Liver (tissue), 9 donors: ENCODE measurements around the gene STX10. TPM values are rescaled to one million over a fixed set of nuclear protein-coding genes. Genes with fewer than 3 reads are reported as not detected.

Experiments
- DNase-seq: peaks from one replicate; pipeline ENCODE4 v3.0.0-alpha.2; 2017; ENCODE audit warnings: low spot score
- H3K27ac ChIP-seq, 2 donors: one replicate each; pipeline ENCODE4 v1.7.0; 2013; ENCODE audit warnings: inconsistent platforms in 2 of 2, low read length in 2 of 2, control low read depth in 1 of 2, low read depth in 1 of 2, mild to moderate bottlenecking in 1 of 2
- H3K27me3 ChIP-seq, 4 donors: one replicate each; pipeline versions ENCODE4 v1.6.1 to v1.7.0; 2013; ENCODE audit warnings: low read length in 3 of 4, inconsistent platforms in 1 of 4, mild to moderate bottlenecking in 1 of 4, moderate library complexity in 1 of 4; ENCODE audit not compliant: control insufficient read depth in 4 of 4, insufficient read depth in 4 of 4
- H3K36me3 ChIP-seq, 4 donors: one replicate each; pipeline versions ENCODE4 v1.6.1 to v1.7.0; 2013; ENCODE audit warnings: low read length in 3 of 4, mild to moderate bottlenecking in 3 of 4, low read depth in 1 of 4, moderate library complexity in 1 of 4; ENCODE audit not compliant: control insufficient read depth in 4 of 4, insufficient read depth in 3 of 4
- H3K4me1 ChIP-seq, 4 donors: one replicate each; pipeline versions ENCODE4 v1.6.1 to v1.7.0; 2013; ENCODE audit warnings: low read length in 3 of 4, mild to moderate bottlenecking in 3 of 4, moderate library complexity in 1 of 4; ENCODE audit not compliant: control insufficient read depth in 4 of 4, insufficient read depth in 4 of 4
- H3K4me3 ChIP-seq, 3 donors: one replicate each; pipeline versions ENCODE4 v1.6.1 to v1.7.0; 2013; ENCODE audit warnings: low read length in 3 of 3, control low read depth in 1 of 3, low read depth in 1 of 3, mild to moderate bottlenecking in 1 of 3
- H3K9ac ChIP-seq, 2 donors: one replicate each; pipeline ENCODE4 v1.7.0; 2013; ENCODE audit warnings: low read length in 2 of 2, mild to moderate bottlenecking in 2 of 2, moderate library complexity in 2 of 2, control low read depth in 1 of 2, low read depth in 1 of 2
- H3K9me3 ChIP-seq, 4 donors: one replicate each; pipeline versions ENCODE4 v1.6.1 to v1.7.0; 2013; ENCODE audit warnings: low read length in 3 of 4; ENCODE audit not compliant: control insufficient read depth in 4 of 4
- CTCF ChIP-seq: fragments of 150-350 bp; IDR thresholded peaks from 2 replicates; pipeline ENCODE4 v1.5.1; 2017; ENCODE audit warnings: improper control_type of control experiment, low read depth, low read length; ENCODE audit not compliant: missing input control
- EGR1 ChIP-seq, 2 donors: IDR thresholded peaks; 2 replicates each; pipeline ENCODE4 v1.6.1; 2016 to 2018; ENCODE audit warnings: antibody characterized with exemption in 2 of 2, low read depth in 2 of 2
- FOXA2 ChIP-seq: IDR thresholded peaks from 2 replicates; pipeline ENCODE4 v1.6.1; 2016; ENCODE audit warnings: antibody characterized with exemption
- HNF4A ChIP-seq, 2 donors: conservative IDR thresholded peaks; 2 replicates each; pipeline ENCODE4 v1.6.1; 2016; ENCODE audit warnings: antibody characterized with exemption in 2 of 2, mild to moderate bottlenecking in 2 of 2
- HNF4G ChIP-seq: IDR thresholded peaks from 2 replicates; pipeline ENCODE4 v1.6.1; 2016; ENCODE audit warnings: antibody characterized with exemption
- JUND ChIP-seq, 2 donors: IDR thresholded peaks; 2 replicates each; pipeline ENCODE4 v1.6.1; 2016; ENCODE audit warnings: antibody characterized with exemption in 2 of 2
- NR2F2 ChIP-seq: IDR thresholded peaks from 2 replicates; pipeline ENCODE4 v1.6.1; 2016; ENCODE audit warnings: antibody characterized with exemption
- RAD21 ChIP-seq, 2 donors: IDR thresholded peaks; 2 replicates each; pipeline ENCODE4 v1.6.1; 2016; ENCODE audit warnings: antibody characterized with exemption in 2 of 2, mild to moderate bottlenecking in 2 of 2
- RXRA ChIP-seq, 2 donors: IDR thresholded peaks; 2 replicates each; pipeline ENCODE4 v1.6.1; 2017 to 2018; ENCODE audit warnings: antibody characterized with exemption in 2 of 2, mild to moderate bottlenecking in 1 of 2
- SP1 ChIP-seq: IDR thresholded peaks from 2 replicates; pipeline ENCODE4 v1.6.1; 2018; ENCODE audit warnings: antibody characterized with exemption, mild to moderate bottlenecking
- TAF1 ChIP-seq: conservative IDR thresholded peaks from 2 replicates; pipeline ENCODE4 v1.6.1; 2016; ENCODE audit warnings: antibody characterized with exemption, mild to moderate bottlenecking
- YY1 ChIP-seq: IDR thresholded peaks from 2 replicates; pipeline ENCODE4 v1.6.1; 2016; ENCODE audit warnings: antibody characterized with exemption, mild to moderate bottlenecking
- ZBTB33 ChIP-seq: IDR thresholded peaks from 2 replicates; pipeline ENCODE4 v1.6.1; 2016; ENCODE audit warnings: antibody characterized with exemption
- WGBS: extraction: QIAGEN DNeasy Blood & Tissue Kit; methylation state at CpG from one replicate; pipeline ENCODE4 v1.1.7; 2013; 5-methylcytosine and 5-hydroxymethylcytosine counted together
- polyA plus RNA-seq, 2 donors: library from polyadenylated mRNA; stranded (reverse) in 1 of 2; unstranded in 1 of 2; fragments of 200-250 nt in 1 of 2; fragments of >200 nt in 1 of 2; fragmentation: Nextera tagmentation in 1 of 2; extraction: Ambion mirVana in 1 of 2; gene quantifications; one replicate each; pipeline versions ENCODE4 v1.2.1 to v1.2.3, GENCODE V29; 2013 to 2015
- total RNA-seq, 2 donors: library from RNA; depleted of rRNA; stranded (reverse); fragments of >200 nt; gene quantifications; one replicate each; pipeline ENCODE4 v1.2.3, GENCODE V29; 2014
- TF ChIP-seq, protein P1 (sequence below): IDR thresholded peaks from 2 replicates; pipeline ENCODE4 v1.6.1; 2016; ENCODE audit warnings: antibody characterized with exemption
- TF ChIP-seq, protein P2 (sequence below): IDR thresholded peaks from 2 replicates; pipeline ENCODE4 v1.6.1; 2016; ENCODE audit warnings: antibody characterized with exemption, mild to moderate bottlenecking
- donor health status: healthy.
- donor health status: healthy.
- donor health status: healthy.
- donor health status: healthy.
- donor health status: healthy.

The STX10 gene
- total and polyA plus RNA-seq, 4 donors, result 15.7 to 32.7 (median 21.2) TPM

DNA sequence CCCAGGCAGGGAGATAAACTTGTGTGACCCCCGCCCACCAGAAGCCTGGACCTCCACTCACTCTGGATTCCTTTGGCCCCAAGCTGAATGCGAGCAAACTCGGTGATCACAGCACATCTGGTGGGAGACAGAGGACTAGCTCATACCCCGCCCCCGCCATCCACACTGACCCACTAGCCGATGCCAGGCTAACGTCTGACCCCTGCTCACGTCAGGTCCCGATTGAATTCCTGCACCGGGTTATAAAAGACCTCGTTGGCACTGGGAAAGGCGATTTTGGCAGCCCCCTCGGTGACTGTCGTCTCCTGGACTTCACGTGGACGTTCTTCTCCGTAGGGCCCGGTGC is 34.3 kb downstream of the STX10 start:
- DNase-seq, result no peak
- Histone ChIP-seq H3K27me3 (no peaks in the 10 kb centered on the region), H3K36me3 (peaks cover 0 to 6% (median 1%) of the 10 kb centered on the region in 4 donors), H3K9me3 (no peaks in the 10 kb centered on the region), H3K4me1 (peaks cover 12 to 40% (median 31%) of the 10 kb centered on the region in 4 donors), H3K27ac (peak overlapping the region; percentile 78 to 82), H3K9ac (peak overlapping the region; percentile 58 to 77), H3K4me3 (peak overlapping the region; percentile 73 to 100 (median 90))
- 1% methylated on average over 18 of the region's 18 CpGs for WGBS
- TF ChIP-seq, protein P1, sequence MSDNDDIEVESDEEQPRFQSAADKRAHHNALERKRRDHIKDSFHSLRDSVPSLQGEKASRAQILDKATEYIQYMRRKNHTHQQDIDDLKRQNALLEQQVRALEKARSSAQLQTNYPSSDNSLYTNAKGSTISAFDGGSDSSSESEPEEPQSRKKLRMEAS, result no peak
- TF ChIP-seq CTCF (no peak), HNF4A (conservative IDR thresholded peaks at IDR 0.05) (no peak), FOXA2 (no peak), EGR1 (IDR thresholded peaks at IDR 0.05; ENCODE audit: low read depth in 2 of 2) (no peak), TAF1 (no peak), RAD21 (IDR thresholded peaks at IDR 0.05) (no peak), HNF4G (no peak), JUND (IDR thresholded peaks at IDR 0.05) (no peak), NR2F2 (no peak), RXRA (IDR thresholded peaks at IDR 0.05) (no peak), SP1 (no peak), ZBTB33 (no peak), YY1 (no peak)
- TF ChIP-seq, protein P2, sequence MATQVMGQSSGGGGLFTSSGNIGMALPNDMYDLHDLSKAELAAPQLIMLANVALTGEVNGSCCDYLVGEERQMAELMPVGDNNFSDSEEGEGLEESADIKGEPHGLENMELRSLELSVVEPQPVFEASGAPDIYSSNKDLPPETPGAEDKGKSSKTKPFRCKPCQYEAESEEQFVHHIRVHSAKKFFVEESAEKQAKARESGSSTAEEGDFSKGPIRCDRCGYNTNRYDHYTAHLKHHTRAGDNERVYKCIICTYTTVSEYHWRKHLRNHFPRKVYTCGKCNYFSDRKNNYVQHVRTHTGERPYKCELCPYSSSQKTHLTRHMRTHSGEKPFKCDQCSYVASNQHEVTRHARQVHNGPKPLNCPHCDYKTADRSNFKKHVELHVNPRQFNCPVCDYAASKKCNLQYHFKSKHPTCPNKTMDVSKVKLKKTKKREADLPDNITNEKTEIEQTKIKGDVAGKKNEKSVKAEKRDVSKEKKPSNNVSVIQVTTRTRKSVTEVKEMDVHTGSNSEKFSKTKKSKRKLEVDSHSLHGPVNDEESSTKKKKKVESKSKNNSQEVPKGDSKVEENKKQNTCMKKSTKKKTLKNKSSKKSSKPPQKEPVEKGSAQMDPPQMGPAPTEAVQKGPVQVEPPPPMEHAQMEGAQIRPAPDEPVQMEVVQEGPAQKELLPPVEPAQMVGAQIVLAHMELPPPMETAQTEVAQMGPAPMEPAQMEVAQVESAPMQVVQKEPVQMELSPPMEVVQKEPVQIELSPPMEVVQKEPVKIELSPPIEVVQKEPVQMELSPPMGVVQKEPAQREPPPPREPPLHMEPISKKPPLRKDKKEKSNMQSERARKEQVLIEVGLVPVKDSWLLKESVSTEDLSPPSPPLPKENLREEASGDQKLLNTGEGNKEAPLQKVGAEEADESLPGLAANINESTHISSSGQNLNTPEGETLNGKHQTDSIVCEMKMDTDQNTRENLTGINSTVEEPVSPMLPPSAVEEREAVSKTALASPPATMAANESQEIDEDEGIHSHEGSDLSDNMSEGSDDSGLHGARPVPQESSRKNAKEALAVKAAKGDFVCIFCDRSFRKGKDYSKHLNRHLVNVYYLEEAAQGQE, result no peak

DNA sequence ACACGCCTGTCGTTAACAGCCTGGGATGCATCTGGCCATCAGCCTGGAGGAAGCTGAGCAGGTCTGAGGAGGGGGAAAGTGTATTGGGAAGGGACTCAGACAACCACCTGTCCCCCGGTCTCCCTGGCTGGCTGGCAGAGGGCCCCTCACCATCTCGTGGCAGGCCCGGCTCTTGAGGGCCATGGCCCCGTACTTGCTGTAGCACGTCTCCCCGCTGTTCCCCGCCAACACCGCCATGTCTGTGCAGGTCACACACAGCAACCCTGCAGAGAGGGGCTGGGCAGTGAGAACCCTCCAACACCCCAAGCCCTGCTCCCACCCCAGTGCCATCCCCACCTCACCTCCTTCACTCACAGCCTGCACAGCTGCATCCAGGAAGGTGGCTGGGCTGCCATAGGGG is 37.6 kb downstream of the STX10 start:
- no peak overlapping the region for H3K27ac ChIP-seq
- no peak overlapping the region for H3K4me3 ChIP-seq
- H3K9ac ChIP-seq, result no peak overlapping the region
- no peak for DNase-seq
- H3K36me3 ChIP-seq, result peaks cover 0 to 15% (median 3%) of the 10 kb centered on the region in 4 donors
- no peaks in the 10 kb centered on the region for H3K9me3 ChIP-seq
- no peaks in the 10 kb centered on the region for H3K27me3 ChIP-seq
- H3K4me1 ChIP-seq, result peaks cover 2 to 21% (median 17%) of the 10 kb centered on the region in 4 donors
- 96% methylated on average over 10 of the region's 10 CpGs for WGBS
- no peak for TF ChIP-seq JUND (IDR thresholded peaks at IDR 0.05)
- TF ChIP-seq, protein P1, result no peak
- TF ChIP-seq EGR1 (IDR thresholded peaks at IDR 0.05; ENCODE audit: low read depth in 2 of 2), result no peak
- TF ChIP-seq, protein P2, result no peak
- no peak for TF ChIP-seq CTCF
- TF ChIP-seq ZBTB33, result no peak
- no peak for TF ChIP-seq SP1
- no peak for TF ChIP-seq FOXA2
